Measurements from ENCODE around the gene SCFD2. TPM values are rescaled to one million over a fixed set of nuclear protein-coding genes. Genes with fewer than 3 reads are reported as not detected.
"Not testable (repeated sequence)": the region's sequence is repeated elsewhere in the genome, so short reads cannot be mapped to it uniquely, and the experiment has no call there.

SCFD2 gene
- polyA plus RNA-seq, 6 donors from 2014 or later: 11.6 to 22.7 (median 19.3) TPM

DNA sequence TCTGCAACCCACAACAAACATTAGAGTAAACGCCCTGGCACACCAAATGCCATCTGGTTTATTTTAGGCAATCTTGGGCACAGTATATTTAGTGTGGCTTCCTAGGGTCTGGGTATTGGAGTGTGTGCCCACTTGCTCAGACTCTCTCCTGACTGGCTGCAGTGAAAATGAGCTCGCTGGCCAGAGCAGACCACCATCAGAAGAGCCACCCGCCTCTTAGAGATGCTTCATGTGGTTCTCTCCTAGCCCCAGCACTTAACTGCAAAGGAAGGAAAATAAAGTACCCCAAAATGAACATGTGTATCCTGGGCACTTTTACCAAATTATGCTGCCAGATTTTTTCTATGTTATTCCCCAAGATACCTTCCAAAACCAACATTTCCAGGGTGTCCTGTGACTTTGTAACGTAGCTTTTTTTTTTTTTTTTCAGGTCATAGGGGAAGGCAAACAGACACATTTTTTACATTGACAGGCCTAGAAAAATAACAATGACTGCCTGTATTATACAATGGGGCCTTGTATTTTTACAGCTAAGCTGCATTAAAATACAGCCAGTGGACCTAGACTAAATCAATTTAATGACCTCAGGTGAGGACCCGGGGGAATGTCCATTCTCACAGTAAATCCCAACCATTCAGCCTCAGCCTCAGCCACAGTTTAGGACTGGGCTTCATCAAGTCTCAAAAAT, 310.0 kb downstream of the SCFD2 start:
- ATAC-seq (ENCODE audit: low read depth in 2 of 2) (no peak), DNase-seq (no peak)
- H3K4me3 Mint-ChIP-seq: no peak overlapping the region
- peaks cover 5 to 12% of the 10 kb centered on the region in 2 donors for H3K36me3 Mint-ChIP-seq
- H3K9me3 Mint-ChIP-seq: peaks cover 0 to 8% (median 5%) of the 10 kb centered on the region in 7 donors
- no peak overlapping the region for H3K27ac Mint-ChIP-seq
- no peaks in the 10 kb centered on the region for H3K27me3 Mint-ChIP-seq
- H3K4me1 Mint-ChIP-seq: no peaks in the 10 kb centered on the region

DNA sequence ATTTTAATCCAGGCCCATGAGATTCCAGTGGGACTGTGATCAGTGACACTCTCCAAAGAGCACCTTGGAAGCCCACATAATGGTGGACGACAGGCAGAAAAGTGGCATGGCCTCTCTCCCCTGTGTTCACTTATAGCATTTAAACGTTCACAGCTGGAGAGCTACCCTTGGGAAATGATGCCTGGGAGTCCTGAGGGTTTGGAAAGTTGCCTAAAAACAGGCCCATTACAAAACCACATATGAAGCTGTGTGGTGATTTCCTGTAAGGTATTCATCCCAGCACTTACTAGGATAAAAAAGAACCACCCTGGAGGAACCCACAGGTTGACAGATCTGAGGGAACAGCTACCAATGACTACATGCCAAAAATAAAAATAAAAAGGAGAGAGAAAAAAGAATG, 310.6 kb downstream of the SCFD2 start:
- H3K36me3 Mint-ChIP-seq: peaks cover 10 to 12% of the 10 kb centered on the region in 2 donors
- DNase-seq: no peak
- peak overlapping the region in 1 of 8 donors; percentile 4 for H3K4me3 Mint-ChIP-seq
- peaks cover 0 to 8% (median 5%) of the 10 kb centered on the region in 7 donors for H3K9me3 Mint-ChIP-seq
- H3K4me1 Mint-ChIP-seq: no peaks in the 10 kb centered on the region
- no peaks in the 10 kb centered on the region for H3K27me3 Mint-ChIP-seq
- ATAC-seq (ENCODE audit: low read depth in 2 of 2): no peak
- peak overlapping the region in 1 of 6 donors; percentile 28 for H3K27ac Mint-ChIP-seq

- ATAC-seq (ENCODE audit: low read depth in 2 of 2): no peak
- no peak for DNase-seq
- Mint-ChIP-seq H3K4me1 (no peaks in the 10 kb centered on the region), H3K27ac (peak overlapping the region in 2 of 6 donors; percentile 0 to 71), H3K27me3 (no peaks in the 10 kb centered on the region), H3K9me3 (peaks cover 0 to 2% (median 0%) of the 10 kb centered on the region in 7 donors), H3K36me3 (peaks cover 4 to 10% of the 10 kb centered on the region in 2 donors), H3K4me3 (no peak overlapping the region)
Measured at GRCh38 chr4:53050361-53050774, 315.5 kb downstream of the SCFD2 start.

DNA sequence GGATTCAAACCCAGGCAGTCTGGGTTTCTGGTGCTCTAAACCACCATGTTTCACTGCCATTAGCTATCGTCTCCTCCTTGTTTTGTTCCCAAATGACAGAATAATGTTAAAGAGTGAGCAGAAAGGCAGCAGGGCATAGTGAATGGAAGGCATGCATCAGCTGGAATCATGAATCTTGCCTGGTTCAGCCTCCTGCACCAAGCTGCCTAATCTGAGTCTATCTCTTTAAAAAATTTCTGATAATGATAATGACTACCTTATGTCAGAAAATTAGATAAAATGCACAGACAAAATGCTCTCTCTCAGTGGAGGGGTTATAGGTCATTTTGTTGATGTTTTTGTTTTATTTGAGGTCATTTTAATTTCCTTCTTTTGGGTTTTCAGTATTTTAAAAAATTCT, 316.3 kb downstream of the SCFD2 start:
- DNase-seq: no peak
- H3K36me3 Mint-ChIP-seq: peaks cover 0 to 10% of the 10 kb centered on the region in 2 donors
- no peak for ATAC-seq (ENCODE audit: low read depth in 2 of 2)
- no peak overlapping the region for H3K27ac Mint-ChIP-seq
- H3K4me1 Mint-ChIP-seq: peaks cover 0 to 1% (median 0%) of the 10 kb centered on the region in 3 donors
- peaks cover 0 to 2% (median 0%) of the 10 kb centered on the region in 7 donors for H3K9me3 Mint-ChIP-seq
- no peak overlapping the region for H3K4me3 Mint-ChIP-seq
- H3K27me3 Mint-ChIP-seq: no peaks in the 10 kb centered on the region

DNA sequence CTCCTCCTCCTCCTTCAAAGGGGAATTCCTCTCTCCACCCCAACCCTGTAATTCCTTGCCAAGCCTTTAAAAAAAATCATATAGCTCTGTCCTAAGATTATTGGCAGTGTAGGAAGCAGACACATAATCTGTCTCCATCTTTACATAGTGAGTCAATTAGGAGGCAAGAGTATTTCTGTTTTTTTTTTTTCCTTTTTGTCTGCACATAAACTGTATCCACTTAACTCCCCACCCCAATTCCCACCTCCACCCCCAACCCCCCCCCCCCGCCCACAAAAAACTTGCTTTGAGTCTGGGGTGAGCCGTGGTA, 321.3 kb downstream of the SCFD2 start:
- Mint-ChIP-seq H3K4me1 (peaks cover 0 to 7% (median 0%) of the 10 kb centered on the region in 3 donors), H3K4me3 (no peak overlapping the region), H3K9me3 (no peaks in the 10 kb centered on the region), H3K36me3 (peaks cover 0 to 7% of the 10 kb centered on the region in 2 donors), H3K27me3 (no peaks in the 10 kb centered on the region), H3K27ac (no peak overlapping the region)
- DNase-seq (no peak), ATAC-seq (ENCODE audit: low read depth in 2 of 2) (no peak)

- ATAC-seq (ENCODE audit: low read depth in 2 of 2) (no peak), DNase-seq (no peak)
- H3K4me3 Mint-ChIP-seq: no peak overlapping the region
- H3K9me3 Mint-ChIP-seq: no peaks in the 10 kb centered on the region
- no peaks in the 10 kb centered on the region for H3K27me3 Mint-ChIP-seq
- peaks cover 0 to 7% (median 4%) of the 10 kb centered on the region in 3 donors for H3K4me1 Mint-ChIP-seq
- H3K36me3 Mint-ChIP-seq: peaks cover 0 to 7% of the 10 kb centered on the region in 2 donors
- peak overlapping the region in 3 of 6 donors; percentile 28 to 95 (median 47) for H3K27ac Mint-ChIP-seq
Measured at GRCh38 chr4:53043891-53044650, 321.8 kb downstream of the SCFD2 start.

GRCh38 chr4:53043055-53043454, 322.8 kb downstream of the SCFD2 start:
- Mint-ChIP-seq H3K4me3 (no peak overlapping the region), H3K4me1 (peaks cover 0 to 7% (median 6%) of the 10 kb centered on the region in 3 donors), H3K27ac (peak overlapping the region in 1 of 6 donors; percentile 94), H3K27me3 (no peaks in the 10 kb centered on the region), H3K9me3 (no peaks in the 10 kb centered on the region), H3K36me3 (peaks cover 0 to 7% of the 10 kb centered on the region in 2 donors)
- DNase-seq (no peak), ATAC-seq (ENCODE audit: low read depth in 2 of 2) (no peak)

- Mint-ChIP-seq H3K36me3 (peaks cover 1 to 7% of the 10 kb centered on the region in 2 donors), H3K27ac (no peak overlapping the region), H3K27me3 (no peaks in the 10 kb centered on the region), H3K4me1 (peaks cover 0 to 7% (median 6%) of the 10 kb centered on the region in 3 donors), H3K4me3 (no peak overlapping the region), H3K9me3 (peaks cover 0 to 9% (median 0%) of the 10 kb centered on the region in 7 donors)
- no peak for ATAC-seq (ENCODE audit: low read depth in 2 of 2)
- DNase-seq: no peak
Measured at GRCh38 chr4:53040851-53041250, 325.0 kb downstream of the SCFD2 start.

DNA sequence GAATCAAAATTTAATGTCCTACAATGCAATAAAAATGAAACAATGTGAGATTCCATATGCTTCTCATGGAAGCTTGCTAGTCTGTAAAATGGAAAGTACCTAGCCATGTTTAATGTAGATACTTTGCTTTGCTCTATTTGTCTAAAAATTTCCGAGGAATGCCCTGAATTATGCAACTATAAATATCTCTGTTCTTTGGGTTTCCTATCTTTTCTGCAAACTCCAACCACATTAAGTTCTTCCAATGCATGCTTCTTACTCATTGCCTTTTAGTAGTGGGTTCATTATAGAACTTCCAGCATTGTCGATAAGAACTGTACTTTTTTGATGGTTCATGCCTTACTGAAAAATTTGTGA, 325.4 kb downstream of the SCFD2 start:
- Mint-ChIP-seq H3K27me3 (no peaks in the 10 kb centered on the region), H3K27ac (no peak overlapping the region), H3K4me3 (no peak overlapping the region), H3K36me3 (peaks cover 5 to 7% of the 10 kb centered on the region in 2 donors), H3K4me1 (peaks cover 0 to 7% (median 6%) of the 10 kb centered on the region in 3 donors), H3K9me3 (peaks cover 0 to 12% (median 3%) of the 10 kb centered on the region in 7 donors)
- DNase-seq (no peak), ATAC-seq (ENCODE audit: low read depth in 2 of 2) (no peak)

GRCh38 chr4:53039741-53040458, 326.0 kb downstream of the SCFD2 start:
- ATAC-seq (ENCODE audit: low read depth in 2 of 2) (no peak), DNase-seq (no peak)
- H3K9me3 Mint-ChIP-seq: peaks cover 0 to 18% (median 9%) of the 10 kb centered on the region in 7 donors
- H3K27me3 Mint-ChIP-seq: no peaks in the 10 kb centered on the region
- H3K4me3 Mint-ChIP-seq: no peak overlapping the region
- peaks cover 11% of the 10 kb centered on the region in 2 donors for H3K36me3 Mint-ChIP-seq
- H3K4me1 Mint-ChIP-seq: peaks cover under 1 to 7% (median 6%) of the 10 kb centered on the region in 3 donors
- H3K27ac Mint-ChIP-seq: peak overlapping the region in 1 of 6 donors; percentile 82

GRCh38 chr4:53037892-53038291, 328.0 kb downstream of the SCFD2 start:
- DNase-seq (no peak), ATAC-seq (ENCODE audit: low read depth in 2 of 2) (no peak)
- Mint-ChIP-seq H3K9me3 (peaks cover 6 to 36% (median 27%) of the 10 kb centered on the region in 7 donors), H3K36me3 (peaks cover 24 to 27% of the 10 kb centered on the region in 2 donors), H3K27me3 (no peaks in the 10 kb centered on the region), H3K4me3 (no peak overlapping the region), H3K27ac (no peak overlapping the region), H3K4me1 (peaks cover 14 to 22% (median 20%) of the 10 kb centered on the region in 3 donors)

GRCh38 chr4:53032908-53033307, 333.0 kb downstream of the SCFD2 start:
- Mint-ChIP-seq H3K4me3 (peak overlapping the region in 5 of 8 donors; percentile 1 to 54 (median 10)), H3K36me3 (peaks cover 29 to 46% of the 10 kb centered on the region in 2 donors), H3K9me3 (peaks cover 6 to 61% (median 49%) of the 10 kb centered on the region in 7 donors), H3K4me1 (peaks cover 19 to 30% (median 24%) of the 10 kb centered on the region in 3 donors), H3K27ac (peak overlapping the region in 2 of 6 donors; percentile 9 to 75)
- DNase-seq; H3K27me3 Mint-ChIP-seq; ATAC-seq (ENCODE audit: low read depth in 2 of 2): not testable (repeated sequence)

GRCh38 chr4:53026233-53026632, 339.6 kb downstream of the SCFD2 start:
- H3K4me3 Mint-ChIP-seq: no peak overlapping the region
- H3K9me3 Mint-ChIP-seq: peaks cover 0 to 10% (median 3%) of the 10 kb centered on the region in 7 donors
- no peak overlapping the region for H3K27ac Mint-ChIP-seq
- no peaks in the 10 kb centered on the region for H3K27me3 Mint-ChIP-seq
- H3K4me1 Mint-ChIP-seq: peaks cover 0 to under 1% (median 0%) of the 10 kb centered on the region in 3 donors
- no peak for DNase-seq
- no peak for ATAC-seq (ENCODE audit: low read depth in 2 of 2)
- H3K36me3 Mint-ChIP-seq: peaks cover 8 to 16% of the 10 kb centered on the region in 2 donors

Data from naive B cell (primary cell).